ENCODE measurements around the gene UGT2A3. TPM values are rescaled to one million over a fixed set of nuclear protein-coding genes. Genes with fewer than 3 reads are reported as not detected.

UGT2A3 gene
- total and polyA plus RNA-seq, 4 donors = 0.18 TPM; not detected in 3

GRCh38 chr4:68950033-68950432 is 1.6 kb downstream of the UGT2A3 start:
- ATAC-seq (ENCODE audit: insufficient read depth, low FRiP score) = no peak
- Histone ChIP-seq H3K27me3 (ENCODE audit: control insufficient read depth in 3 of 3, insufficient read depth in 3 of 3, low read length in 2 of 3) (no peaks in the 10 kb centered on the region), H3K9me3 (ENCODE audit: control insufficient read depth in 4 of 4, insufficient read depth in 3 of 4, low read length in 3 of 4) (no peaks in the 10 kb centered on the region), H3K36me3 (ENCODE audit: control insufficient read depth in 4 of 4, insufficient read depth in 4 of 4, low read length in 4 of 4) (no peaks in the 10 kb centered on the region), H3K4me3 (no peak overlapping the region), H3K4me1 (ENCODE audit: control insufficient read depth in 5 of 5, insufficient read depth in 5 of 5, low read length in 5 of 5) (no peaks in the 10 kb centered on the region), H3K9ac (ENCODE audit: insufficient read depth in 1 of 2, low read length in 2 of 2) (no peak overlapping the region), H3K27ac (ENCODE audit: low read depth in 1 of 2, low read length in 1 of 2) (no peak overlapping the region)
- no peak for TF ChIP-seq CTCF (IDR thresholded peaks at IDR 0.05; ENCODE audit: control extremely low read depth, extremely low read depth)
- DNase-seq = no peak
- 76 to 90% methylated on average over 2 of the region's 2 CpGs for WGBS, 2 donors

DNA sequence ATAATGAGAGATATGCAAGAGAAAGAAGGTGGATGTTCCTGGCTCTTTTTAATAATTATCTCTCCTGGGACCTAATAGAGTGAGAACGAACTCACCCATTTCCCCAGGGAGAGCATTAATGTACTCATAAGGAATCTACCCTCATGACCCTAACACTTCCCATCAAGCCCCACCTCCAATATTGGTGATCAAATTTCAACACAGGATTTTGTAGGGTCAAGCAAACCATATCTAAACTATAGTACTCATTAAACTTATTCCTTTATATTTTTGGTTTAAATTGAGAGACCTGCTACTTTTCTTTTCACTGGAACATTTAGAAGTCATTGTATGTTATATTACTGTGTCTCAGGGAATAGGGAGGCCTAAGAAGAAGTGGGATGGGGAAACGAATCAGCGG is 2.6 kb downstream of the UGT2A3 start:
- H3K27me3 ChIP-seq (ENCODE audit: control insufficient read depth in 3 of 3, insufficient read depth in 3 of 3, low read length in 2 of 3) = no peaks in the 10 kb centered on the region
- no peak overlapping the region for H3K4me3 ChIP-seq
- no peak for TF ChIP-seq CTCF (IDR thresholded peaks at IDR 0.05; ENCODE audit: control extremely low read depth, extremely low read depth)
- ATAC-seq (ENCODE audit: insufficient read depth, low FRiP score) (no peak), DNase-seq (no peak)
- no peak overlapping the region for H3K27ac ChIP-seq (ENCODE audit: low read depth in 1 of 2, low read length in 1 of 2)
- no peaks in the 10 kb centered on the region for H3K9me3 ChIP-seq (ENCODE audit: control insufficient read depth in 4 of 4, insufficient read depth in 3 of 4, low read length in 3 of 4)
- H3K9ac ChIP-seq (ENCODE audit: insufficient read depth in 1 of 2, low read length in 2 of 2) = no peak overlapping the region
- WGBS, 2 donors = 85 to 93% methylated on average over 3 of the region's 3 CpGs
- H3K4me1 ChIP-seq (ENCODE audit: control insufficient read depth in 5 of 5, insufficient read depth in 5 of 5, low read length in 5 of 5) = no peaks in the 10 kb centered on the region
- no peaks in the 10 kb centered on the region for H3K36me3 ChIP-seq (ENCODE audit: control insufficient read depth in 4 of 4, insufficient read depth in 4 of 4, low read length in 4 of 4)

- WGBS, 2 donors = 89 to 94% methylated on average over 2 of the region's 2 CpGs
- no peaks in the 10 kb centered on the region for H3K4me1 ChIP-seq (ENCODE audit: control insufficient read depth in 5 of 5, insufficient read depth in 5 of 5, low read length in 5 of 5)
- TF ChIP-seq CTCF (IDR thresholded peaks at IDR 0.05; ENCODE audit: control extremely low read depth, extremely low read depth) = no peak
- DNase-seq (no peak), ATAC-seq (ENCODE audit: insufficient read depth, low FRiP score) (no peak)
- no peaks in the 10 kb centered on the region for H3K9me3 ChIP-seq (ENCODE audit: control insufficient read depth in 4 of 4, insufficient read depth in 3 of 4, low read length in 3 of 4)
- H3K27me3 ChIP-seq (ENCODE audit: control insufficient read depth in 3 of 3, insufficient read depth in 3 of 3, low read length in 2 of 3) = no peaks in the 10 kb centered on the region
- no peak overlapping the region for H3K9ac ChIP-seq (ENCODE audit: insufficient read depth in 1 of 2, low read length in 2 of 2)
- H3K27ac ChIP-seq (ENCODE audit: low read depth in 1 of 2, low read length in 1 of 2) = no peak overlapping the region
- no peaks in the 10 kb centered on the region for H3K36me3 ChIP-seq (ENCODE audit: control insufficient read depth in 4 of 4, insufficient read depth in 4 of 4, low read length in 4 of 4)
- no peak overlapping the region for H3K4me3 ChIP-seq
Observed at GRCh38 chr4:68948044-68948743, 3.4 kb downstream of the UGT2A3 start.

Measured in lung (tissue), 12 donors.